Measurements from ENCODE around the gene MBOAT2. TPM values are rescaled to one million over a fixed set of nuclear protein-coding genes. Genes with fewer than 3 reads are reported as not detected.

The MBOAT2 gene
- total and polyA plus RNA-seq, 4 donors: 9.0 to 72.9 (median 16.8) TPM

- H3K27ac ChIP-seq (ENCODE audit: low read depth in 1 of 2, low read length in 1 of 2): no peak overlapping the region
- DNase-seq: no peak
Observed at GRCh38 chr2:8998418-8999101, 4.9 kb downstream of the MBOAT2 start.

GRCh38 chr2:8997631-8998030 is 5.9 kb downstream of the MBOAT2 start:
- no peaks in the 10 kb centered on the region for H3K27me3 ChIP-seq (ENCODE audit: control insufficient read depth in 3 of 3, insufficient read depth in 3 of 3, low read length in 2 of 3)
- H3K9ac ChIP-seq (ENCODE audit: insufficient read depth in 1 of 2, low read length in 2 of 2): no peak overlapping the region
- no peak for TF ChIP-seq CTCF (IDR thresholded peaks at IDR 0.05; ENCODE audit: control extremely low read depth, extremely low read depth)
- no peaks in the 10 kb centered on the region for H3K36me3 ChIP-seq (ENCODE audit: control insufficient read depth in 4 of 4, insufficient read depth in 4 of 4, low read length in 4 of 4)
- H3K9me3 ChIP-seq (ENCODE audit: control insufficient read depth in 4 of 4, insufficient read depth in 3 of 4, low read length in 3 of 4): no peaks in the 10 kb centered on the region
- DNase-seq (no peak), ATAC-seq (ENCODE audit: insufficient read depth, low FRiP score) (no peak)
- WGBS, 2 donors: 52 to 66% methylated on average over 2 of the region's 2 CpGs
- H3K4me1 ChIP-seq (ENCODE audit: control insufficient read depth in 5 of 5, insufficient read depth in 5 of 5, low read length in 5 of 5): peaks cover 3 to 48% (median 10%) of the 10 kb centered on the region in 5 donors
- H3K4me3 ChIP-seq: no peak overlapping the region
- no peak overlapping the region for H3K27ac ChIP-seq (ENCODE audit: low read depth in 1 of 2, low read length in 1 of 2)

More at GRCh38 chr2:8998418-8999101, 4.9 kb downstream of the MBOAT2 start:
- no peaks in the 10 kb centered on the region for H3K9me3 ChIP-seq (ENCODE audit: control insufficient read depth in 4 of 4, insufficient read depth in 3 of 4, low read length in 3 of 4)
- ATAC-seq (ENCODE audit: insufficient read depth, low FRiP score): no peak
- TF ChIP-seq CTCF (IDR thresholded peaks at IDR 0.05; ENCODE audit: control extremely low read depth, extremely low read depth): no peak
- no peak overlapping the region for H3K9ac ChIP-seq (ENCODE audit: insufficient read depth in 1 of 2, low read length in 2 of 2)
- no peaks in the 10 kb centered on the region for H3K27me3 ChIP-seq (ENCODE audit: control insufficient read depth in 3 of 3, insufficient read depth in 3 of 3, low read length in 2 of 3)
- H3K36me3 ChIP-seq (ENCODE audit: control insufficient read depth in 4 of 4, insufficient read depth in 4 of 4, low read length in 4 of 4): no peaks in the 10 kb centered on the region
- no peak overlapping the region for H3K4me3 ChIP-seq
- WGBS, 2 donors: 69 to 83% methylated on average over 9 of the region's 9 CpGs
- H3K4me1 ChIP-seq (ENCODE audit: control insufficient read depth in 5 of 5, insufficient read depth in 5 of 5, low read length in 5 of 5): peaks cover 3 to 50% (median 10%) of the 10 kb centered on the region in 5 donors

- Histone ChIP-seq H3K4me1 (ENCODE audit: control insufficient read depth in 5 of 5, insufficient read depth in 5 of 5, low read length in 5 of 5) (peaks cover 3 to 43% (median 10%) of the 10 kb centered on the region in 5 donors), H3K36me3 (ENCODE audit: control insufficient read depth in 4 of 4, insufficient read depth in 4 of 4, low read length in 4 of 4) (no peaks in the 10 kb centered on the region), H3K27ac (ENCODE audit: low read depth in 1 of 2, low read length in 1 of 2) (no peak overlapping the region), H3K4me3 (no peak overlapping the region), H3K9me3 (ENCODE audit: control insufficient read depth in 4 of 4, insufficient read depth in 3 of 4, low read length in 3 of 4) (no peaks in the 10 kb centered on the region), H3K27me3 (ENCODE audit: control insufficient read depth in 3 of 3, insufficient read depth in 3 of 3, low read length in 2 of 3) (no peaks in the 10 kb centered on the region), H3K9ac (ENCODE audit: insufficient read depth in 1 of 2, low read length in 2 of 2) (no peak overlapping the region)
- no peak for TF ChIP-seq CTCF (IDR thresholded peaks at IDR 0.05; ENCODE audit: control extremely low read depth, extremely low read depth)
- 89 to 93% methylated on average over 5 of the region's 5 CpGs for WGBS, 2 donors
- DNase-seq (no peak), ATAC-seq (ENCODE audit: insufficient read depth, low FRiP score) (no peak)
Observed at GRCh38 chr2:8997108-8997507, 6.4 kb downstream of the MBOAT2 start.

Data from lung (tissue), 12 donors.